HG02970 (cell line): ENCODE results near the gene EPB41L4A.
"Not testable (repeated sequence)": the region's sequence is repeated elsewhere in the genome, so short reads cannot be mapped to it uniquely, and the experiment has no call there.

ENCODE experiments used
- ATAC-seq: cut with Tn5 transposase; IDR thresholded peaks from one replicate; pipeline ENCODE4 v1.9.1; 2021; ENCODE audit warnings: mild to moderate bottlenecking, moderate library complexity, moderate number of reproducible peaks; ENCODE audit not compliant: unreplicated experiment, low FRiP score

EPB41L4A gene, protein sequence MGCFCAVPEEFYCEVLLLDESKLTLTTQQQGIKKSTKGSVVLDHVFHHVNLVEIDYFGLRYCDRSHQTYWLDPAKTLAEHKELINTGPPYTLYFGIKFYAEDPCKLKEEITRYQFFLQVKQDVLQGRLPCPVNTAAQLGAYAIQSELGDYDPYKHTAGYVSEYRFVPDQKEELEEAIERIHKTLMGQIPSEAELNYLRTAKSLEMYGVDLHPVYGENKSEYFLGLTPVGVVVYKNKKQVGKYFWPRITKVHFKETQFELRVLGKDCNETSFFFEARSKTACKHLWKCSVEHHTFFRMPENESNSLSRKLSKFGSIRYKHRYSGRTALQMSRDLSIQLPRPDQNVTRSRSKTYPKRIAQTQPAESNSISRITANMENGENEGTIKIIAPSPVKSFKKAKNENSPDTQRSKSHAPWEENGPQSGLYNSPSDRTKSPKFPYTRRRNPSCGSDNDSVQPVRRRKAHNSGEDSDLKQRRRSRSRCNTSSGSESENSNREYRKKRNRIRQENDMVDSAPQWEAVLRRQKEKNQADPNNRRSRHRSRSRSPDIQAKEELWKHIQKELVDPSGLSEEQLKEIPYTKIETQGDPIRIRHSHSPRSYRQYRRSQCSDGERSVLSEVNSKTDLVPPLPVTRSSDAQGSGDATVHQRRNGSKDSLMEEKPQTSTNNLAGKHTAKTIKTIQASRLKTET

DNA sequence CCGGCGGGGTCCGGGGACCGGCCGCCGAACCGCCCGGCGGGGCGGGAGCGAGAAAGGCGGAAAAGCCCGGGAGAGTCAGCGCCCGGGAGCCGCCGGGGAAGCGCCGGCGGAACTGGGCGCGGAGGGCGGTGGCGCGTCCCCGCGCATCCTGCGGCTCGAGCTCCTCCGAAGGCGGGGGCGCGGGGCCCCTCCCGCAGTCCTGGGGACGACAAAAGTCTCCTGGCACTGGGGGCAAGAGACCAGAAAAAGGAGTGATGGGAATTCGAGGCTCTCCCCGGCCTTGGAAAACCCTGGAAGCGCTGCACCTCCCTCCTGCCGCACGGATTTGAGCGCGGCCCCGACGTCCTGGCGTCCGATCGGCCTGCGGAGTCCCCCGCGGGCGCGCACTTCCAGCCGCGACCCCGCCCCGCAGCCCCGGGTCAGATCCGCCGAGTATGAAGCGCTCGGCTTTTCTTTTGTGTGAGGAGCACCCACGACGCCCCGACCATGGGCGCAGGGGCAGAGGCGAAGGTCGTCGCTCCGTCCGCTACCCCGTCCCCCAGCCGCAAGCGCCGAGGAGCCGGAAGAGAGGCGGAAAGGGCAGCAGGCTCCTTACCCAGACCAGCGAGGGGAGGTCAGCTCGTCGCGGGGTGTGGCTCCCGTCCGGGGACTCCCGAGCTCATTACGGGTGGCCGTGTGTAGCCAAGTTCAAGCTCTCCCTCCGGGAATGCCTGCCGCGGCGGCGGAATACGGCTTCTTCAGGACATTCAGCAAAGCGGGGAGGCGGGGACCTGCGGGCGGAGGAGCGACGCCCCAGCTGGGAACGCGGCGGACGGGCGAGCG is at the start of gene EPB41L4A:
EPB41L4A (minus strand) TSS at position 114 of the 822 bp plus-strand sequence. CDS start 238 bp downstream, outside the sequence.
- peak; percentile 33 for ATAC-seq

DNA sequence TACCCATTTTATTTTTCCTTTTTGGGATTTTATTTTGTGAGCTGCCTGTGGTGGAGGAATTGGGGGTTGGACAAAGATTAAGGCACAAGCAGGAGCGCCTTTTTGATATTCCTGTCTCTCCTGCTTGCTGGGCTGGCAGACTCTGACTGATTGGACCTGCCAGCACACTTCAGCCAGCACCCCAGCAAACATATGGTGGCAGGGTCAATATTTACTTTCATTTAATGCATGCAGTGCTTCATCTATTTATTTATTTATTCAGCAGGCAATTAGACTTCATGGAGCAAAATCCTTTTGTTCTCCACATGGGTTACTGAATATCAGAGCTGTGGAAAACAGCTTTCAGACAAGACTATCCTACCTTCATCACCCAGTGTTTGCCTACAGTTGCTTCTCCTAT is 48.4 kb upstream of the EPB41L4A start:
- no peak for ATAC-seq

DNA sequence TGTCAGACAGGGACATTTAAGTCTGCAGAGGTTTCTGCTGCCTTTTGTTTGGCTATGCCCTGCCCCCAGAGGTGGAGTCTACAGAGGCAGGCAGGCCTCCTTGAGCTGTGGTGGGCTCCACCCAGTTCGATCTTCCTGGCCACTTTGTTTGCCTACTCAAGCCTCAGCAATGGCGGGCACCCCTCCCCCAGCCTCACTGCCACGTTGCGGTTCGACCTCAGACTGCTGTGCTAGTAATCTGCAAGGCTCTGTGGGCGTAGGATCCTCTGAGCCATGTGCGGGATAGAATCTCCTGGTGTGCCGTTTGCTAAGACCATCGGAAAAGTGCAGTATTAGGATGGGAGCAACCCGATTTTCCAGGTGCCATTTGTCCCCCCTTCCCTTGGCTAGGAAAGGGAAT is 47.2 kb upstream of the EPB41L4A start:
- not testable (repeated sequence) for ATAC-seq

DNA sequence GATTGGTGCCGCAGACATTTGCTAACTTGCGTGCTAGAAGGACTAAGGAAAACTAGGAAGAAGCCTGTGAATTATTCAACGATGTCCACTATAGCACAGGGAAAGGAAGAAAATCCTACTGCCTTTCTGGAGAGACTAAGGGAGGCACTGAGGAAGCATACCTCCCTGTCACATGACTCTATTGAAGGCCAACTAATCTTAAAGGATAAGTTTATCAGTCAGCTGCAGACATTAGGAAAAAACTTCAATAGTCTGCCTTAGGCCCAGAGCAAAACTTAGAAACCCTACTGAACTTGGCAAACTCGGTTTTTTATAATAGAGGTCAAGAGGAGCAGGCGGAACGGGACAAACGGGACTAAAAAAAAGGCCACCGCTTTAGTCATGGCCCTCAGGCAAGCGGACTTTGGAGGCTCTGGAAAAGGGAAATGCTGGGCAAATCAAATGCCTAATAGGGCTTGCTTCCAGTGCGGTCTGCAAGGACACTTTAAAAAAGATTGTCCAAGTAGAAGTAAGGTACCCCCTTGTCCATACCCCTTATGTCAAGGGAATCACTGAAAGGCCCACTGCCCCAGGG is 28.2 kb upstream of the EPB41L4A start:
- ATAC-seq: not testable (repeated sequence)

DNA sequence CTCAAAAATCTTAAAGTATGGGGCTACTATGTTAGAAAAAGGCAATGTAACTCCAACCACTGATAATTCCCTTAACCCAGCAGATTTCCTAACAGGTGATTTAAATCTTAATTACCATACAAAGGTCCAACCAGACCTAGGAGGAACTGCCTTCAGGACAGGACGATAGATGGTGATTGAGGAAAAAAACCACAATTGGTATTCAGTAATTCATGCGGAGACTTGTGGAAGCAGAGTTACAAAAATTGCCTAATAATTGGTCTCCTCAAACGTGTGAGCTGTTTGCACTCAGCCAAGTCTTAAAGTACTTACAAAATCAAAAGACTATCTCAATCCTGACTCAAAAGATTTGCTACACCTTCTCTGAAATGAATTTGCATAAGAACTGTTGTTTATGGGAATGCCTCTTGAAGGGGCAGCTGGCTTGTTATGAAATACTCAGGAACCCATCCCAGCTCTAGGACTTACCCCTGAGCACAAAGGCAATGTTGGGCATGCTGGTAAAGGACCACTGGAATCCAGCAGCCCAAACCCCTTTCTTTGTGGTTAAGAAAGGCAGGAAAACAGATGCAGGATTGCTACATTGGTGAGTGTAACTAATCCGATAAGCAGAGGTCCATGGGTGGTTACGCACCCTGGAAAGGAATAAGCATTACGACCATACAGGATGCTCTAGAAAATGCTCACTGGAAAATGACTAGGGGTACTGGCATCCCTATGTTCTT is 26.7 kb upstream of the EPB41L4A start:
- ATAC-seq: no peak

DNA sequence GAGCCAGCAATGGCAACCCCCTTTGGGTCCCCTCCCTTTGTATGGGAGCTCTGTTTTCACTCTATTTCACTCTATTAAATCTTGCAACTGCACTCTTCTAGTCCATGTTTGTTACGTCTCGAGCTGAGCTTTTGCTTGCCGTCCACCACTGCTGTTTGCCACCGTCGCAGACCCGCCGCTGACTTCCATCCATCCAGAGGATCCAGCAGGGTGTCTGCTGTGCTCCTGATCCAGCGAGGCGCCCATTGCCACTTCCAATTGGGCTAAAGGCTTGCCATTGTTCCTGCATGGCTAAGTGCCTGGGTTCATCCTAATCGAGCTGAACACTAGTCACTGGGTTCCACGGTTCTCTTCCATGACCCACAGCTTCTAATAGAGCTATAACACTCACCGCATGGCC is 24.9 kb upstream of the EPB41L4A start:
- not testable (repeated sequence) for ATAC-seq

DNA sequence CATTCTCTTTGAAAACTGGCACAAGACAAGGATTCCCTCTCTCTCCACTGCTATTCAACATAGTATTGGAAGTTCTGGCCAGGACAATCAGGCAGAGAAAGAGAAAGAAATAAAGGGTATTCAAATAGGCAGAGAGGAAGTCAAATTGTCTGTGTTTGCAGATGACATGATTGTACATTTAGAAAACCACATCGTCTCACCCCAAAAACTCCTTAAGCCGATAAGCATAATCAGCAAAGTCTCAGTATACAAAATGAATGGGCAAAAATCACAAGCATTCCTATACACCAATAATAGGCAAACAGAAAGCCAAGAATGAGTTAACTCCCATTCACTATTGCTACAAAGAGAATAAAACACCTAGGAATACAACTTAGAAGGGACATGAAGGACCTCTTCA is 21.0 kb upstream of the EPB41L4A start:
- ATAC-seq: no peak

DNA sequence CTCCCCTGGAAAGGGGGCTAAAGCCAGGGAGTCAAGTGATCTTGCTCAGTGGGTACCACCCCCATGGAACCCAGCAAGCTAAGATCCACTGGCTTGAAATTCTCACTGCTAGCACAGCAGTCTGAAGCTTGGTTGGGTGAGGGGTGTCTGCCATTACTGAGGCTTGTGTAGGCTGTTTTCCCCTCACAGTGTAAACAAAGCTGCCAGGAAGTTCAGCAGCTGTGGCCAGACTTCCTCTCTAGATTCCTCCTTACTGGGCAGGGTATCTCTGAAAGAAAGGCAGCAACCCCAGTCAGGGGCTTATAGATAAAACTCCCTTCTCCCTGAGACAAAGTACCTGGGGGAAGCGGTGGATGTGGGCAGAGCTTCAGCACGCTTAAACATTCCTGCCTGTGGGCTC is 17.1 kb upstream of the EPB41L4A start:
- no peak for ATAC-seq

DNA sequence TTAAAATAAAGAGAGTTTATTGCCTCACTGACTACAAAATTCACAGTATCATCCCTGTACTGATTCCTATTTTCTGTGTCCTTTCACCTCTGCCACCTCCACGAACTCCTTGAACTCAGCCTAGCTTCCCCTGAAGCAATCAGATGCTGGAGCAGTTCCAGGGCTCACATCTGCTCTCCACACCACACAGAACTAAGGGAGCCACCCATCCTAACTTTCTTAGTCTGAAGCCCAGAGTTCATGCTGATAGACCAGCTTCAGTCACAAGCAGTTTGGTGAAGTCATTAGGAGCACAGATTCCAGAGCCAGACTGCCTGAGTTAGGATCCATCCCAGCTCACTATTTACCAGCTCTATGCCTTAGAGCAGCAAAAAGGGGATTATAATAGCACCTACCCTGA is 15.6 kb upstream of the EPB41L4A start:
- no peak for ATAC-seq

DNA sequence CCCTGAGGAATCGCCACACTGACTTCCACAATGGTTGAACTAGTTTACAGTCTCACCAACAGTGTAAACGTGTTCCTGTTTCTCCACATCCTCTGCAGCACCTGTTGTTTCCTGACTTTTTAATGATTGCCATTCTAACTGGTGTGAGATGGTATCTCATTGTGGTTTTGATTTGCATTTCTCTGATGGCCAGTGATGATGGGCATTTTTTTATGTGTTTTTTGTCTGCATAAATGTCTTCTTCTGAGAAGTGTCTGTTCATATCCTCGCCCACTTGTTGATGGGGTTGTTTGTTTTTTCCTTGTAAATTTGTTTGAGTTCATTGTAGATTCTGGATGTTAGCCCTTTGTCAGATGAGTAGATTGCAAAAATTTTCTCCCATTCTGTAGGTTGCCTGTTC is 7.1 kb upstream of the EPB41L4A start:
- not testable (repeated sequence) for ATAC-seq

DNA sequence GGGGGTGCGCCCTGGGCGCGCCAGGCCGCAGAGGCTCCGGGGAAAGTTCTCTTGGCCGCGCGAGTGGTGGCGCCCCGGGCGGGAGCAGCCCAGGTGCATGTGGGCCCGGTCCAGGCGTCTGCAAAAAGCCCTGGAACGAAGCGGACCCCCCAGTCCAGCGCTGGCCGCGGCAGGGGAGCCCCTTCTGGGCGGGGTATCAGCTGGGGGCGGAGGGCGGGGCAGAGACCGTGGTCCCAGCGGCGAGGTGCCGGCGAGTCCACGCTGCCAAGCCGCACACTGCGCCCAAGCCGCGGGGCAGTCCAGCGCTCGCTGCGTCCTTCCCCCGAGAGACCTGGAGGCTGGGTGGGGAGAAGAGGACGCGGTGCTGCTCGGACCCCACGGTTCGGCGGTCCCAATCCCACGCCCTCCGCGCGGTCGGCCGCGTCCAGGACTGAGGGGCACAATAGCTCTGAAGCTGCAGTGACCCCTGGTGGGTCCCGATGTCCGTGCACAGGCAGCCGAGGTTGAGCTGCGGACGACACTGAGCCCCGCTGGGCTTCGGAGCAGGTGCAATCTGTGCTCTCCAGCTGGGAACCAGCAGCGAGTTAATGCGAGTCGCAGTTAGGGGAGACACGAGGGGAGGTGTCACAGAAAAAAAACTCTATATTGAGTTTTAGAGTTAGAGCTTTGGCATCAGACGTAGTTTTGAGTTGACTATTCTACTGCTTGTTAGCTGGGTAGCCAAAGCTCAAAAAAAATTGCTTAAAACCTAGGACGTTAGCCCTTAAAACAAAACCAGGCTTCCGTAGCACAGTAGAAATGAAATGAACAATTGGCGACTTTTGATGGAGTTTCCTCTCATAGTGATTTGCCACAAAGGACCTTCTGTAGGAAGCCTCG is 1.1 kb upstream of the EPB41L4A start:
- peak; percentile 79 for ATAC-seq

DNA sequence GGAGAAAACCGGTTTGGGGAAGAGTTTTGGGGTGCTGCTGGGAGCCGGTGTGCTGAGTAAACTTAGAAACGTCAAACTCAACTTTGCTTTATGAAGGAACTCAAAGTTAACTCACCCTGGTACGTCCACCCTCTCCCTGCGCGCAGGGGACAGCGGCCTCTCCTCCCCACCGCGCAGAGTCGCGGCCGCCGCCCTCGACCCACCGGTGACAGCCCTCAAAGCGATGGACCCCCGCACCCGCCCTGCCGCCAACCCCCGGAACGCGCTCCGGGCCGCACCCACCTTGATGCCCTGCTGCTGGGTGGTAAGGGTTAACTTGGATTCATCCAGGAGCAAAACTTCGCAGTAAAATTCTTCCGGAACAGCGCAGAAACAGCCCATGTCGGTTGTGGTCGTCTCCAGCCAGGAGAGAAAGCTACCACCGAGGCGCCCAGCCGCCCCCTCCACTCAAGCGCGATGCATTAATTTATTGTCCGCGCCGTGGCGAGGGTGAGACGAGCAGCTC is 366 bp downstream of the EPB41L4A start:
- no peak for ATAC-seq

DNA sequence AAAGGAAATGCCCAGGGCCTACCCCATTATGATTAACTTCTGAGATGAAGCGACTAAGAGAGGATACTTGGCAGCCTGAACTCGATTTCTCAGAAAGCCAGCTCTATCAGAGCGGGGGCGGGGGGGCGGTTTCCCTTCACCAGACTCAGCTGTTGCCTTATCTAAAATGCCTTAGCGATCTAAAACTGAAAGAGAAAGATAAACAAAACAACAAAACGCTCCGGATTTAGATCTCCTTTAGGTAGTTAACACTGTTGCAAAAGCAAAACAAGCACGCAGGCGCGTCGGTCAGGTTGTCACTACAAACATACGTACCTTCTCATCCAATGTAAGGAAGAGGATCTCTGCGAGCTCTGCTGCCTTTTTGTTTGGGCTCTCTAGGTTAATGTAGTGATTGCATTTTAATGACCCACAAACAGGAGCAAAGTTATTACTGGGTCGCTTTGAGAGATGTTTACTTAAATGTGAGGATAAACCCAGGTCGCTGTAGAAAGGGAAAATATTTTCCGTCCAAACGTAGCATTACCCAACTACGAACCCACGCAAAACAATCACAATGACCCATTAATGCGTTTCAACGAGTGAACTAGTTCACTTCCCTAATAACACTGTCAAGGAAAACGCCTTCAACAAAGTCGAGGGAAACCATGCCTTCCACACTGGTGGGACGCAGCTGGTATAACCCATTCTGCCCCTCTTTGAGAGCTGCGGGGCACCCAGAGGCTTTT is 982 bp downstream of the EPB41L4A start:
- no peak for ATAC-seq

DNA sequence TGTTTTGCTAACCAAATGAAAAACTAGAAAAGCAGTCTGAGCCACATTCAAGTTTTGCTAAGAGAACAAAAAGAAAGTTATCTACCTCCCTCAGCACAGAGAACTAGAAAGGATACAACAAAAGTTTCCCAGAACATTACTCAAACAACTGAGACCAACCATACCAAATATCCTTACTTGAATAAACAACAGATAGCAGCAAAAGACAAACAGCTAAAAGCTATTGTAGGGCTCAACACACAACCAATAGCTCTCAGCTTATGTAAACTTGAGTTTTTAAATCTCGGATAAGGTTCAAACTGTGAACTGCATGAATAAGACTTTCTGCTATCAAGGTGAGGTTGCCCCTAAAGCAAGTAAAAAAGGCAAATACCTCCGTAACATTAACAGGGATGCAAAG is 3.5 kb downstream of the EPB41L4A start:
- no peak for ATAC-seq

DNA sequence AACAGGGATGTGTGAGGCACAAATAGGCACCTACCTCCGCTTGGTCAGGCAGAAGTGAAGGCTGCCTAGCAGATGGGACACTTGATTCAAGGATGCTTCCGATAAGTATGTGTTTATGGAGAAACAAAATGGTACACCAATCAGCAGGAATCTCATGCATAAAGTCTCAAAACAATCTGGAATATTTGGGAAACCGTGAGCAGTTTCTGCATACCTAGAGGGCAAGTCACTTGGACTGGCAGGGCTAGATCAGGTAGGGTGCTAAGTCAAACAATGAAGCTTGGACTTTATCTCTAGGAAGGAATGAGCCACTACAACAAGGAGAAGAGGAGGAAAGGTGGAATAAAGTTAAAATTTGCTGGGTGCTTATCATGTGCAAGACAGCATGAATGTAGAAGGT is 5.5 kb downstream of the EPB41L4A start:
- no peak for ATAC-seq

DNA sequence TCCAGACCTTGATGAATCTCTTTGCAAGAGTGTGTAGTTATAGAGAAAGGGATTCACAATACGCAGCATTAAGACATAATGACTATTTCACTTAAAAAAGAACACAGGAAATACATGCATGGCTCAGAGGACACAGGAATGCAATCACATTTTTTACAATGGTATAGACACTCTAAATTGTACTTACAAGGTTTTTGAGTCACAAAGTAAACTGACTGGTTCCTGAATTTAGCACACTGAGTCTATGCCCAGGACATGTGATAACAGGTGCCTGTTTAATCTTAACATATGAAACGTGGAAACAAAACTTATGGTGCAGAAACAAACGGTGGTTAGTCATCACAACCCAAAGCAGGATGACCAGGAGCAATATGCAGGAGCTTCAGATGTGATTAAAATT is 6.7 kb downstream of the EPB41L4A start:
- ATAC-seq: no peak

DNA sequence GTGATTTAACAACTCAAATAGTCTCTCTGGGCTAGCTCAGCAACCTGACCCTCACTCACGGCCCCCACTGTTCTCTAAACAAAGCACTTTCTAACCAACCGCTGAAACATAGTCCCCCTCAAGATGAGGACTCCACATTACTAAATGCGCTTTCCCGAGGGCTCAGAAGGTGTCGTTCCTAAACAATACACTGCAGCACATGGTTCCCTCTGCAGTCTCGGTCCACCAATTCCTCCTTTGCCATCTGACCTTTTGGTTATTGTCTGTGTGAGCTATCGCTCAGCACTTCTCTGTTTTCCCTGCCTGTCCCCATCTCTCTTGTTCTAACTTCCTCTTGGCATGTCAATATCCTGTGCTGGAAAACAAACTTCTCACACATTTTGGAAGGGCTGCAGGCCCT is 7.2 kb downstream of the EPB41L4A start:
- ATAC-seq: no peak

DNA sequence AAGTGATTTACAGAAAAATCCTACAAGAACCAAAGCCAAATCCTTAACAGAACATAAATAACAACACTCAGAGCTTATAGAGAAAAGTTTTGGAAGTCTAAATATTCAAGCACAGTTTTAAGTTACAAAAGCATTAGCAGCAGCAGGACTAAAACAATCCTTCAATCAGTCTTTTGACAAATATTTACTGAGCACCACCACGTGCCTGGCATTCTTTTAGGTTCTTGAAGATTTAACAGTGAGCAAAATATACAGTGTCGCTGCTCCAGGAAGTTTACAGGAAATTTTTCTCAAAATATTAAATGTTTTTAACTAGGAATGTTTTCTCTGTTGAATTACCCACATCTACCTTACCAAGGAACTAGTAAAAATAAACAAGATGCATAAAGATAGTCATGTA is 11.4 kb downstream of the EPB41L4A start:
- ATAC-seq: no peak
